PFSK-1 (cell line): ENCODE measurements around the gene MTLN.

Source experiments
- FOXP2 ChIP-seq: optimal IDR thresholded peaks from 2 replicates; pipeline ENCODE3; 2011; ENCODE audit warnings: borderline replicate concordance, control low read depth, inconsistent platforms; ENCODE audit not compliant: insufficient read depth; ENCODE audit errors: extremely low read length, extremely low read depth
- POLR2AphosphoS5 ChIP-seq: IDR thresholded peaks from 2 replicates; pipeline ENCODE4 v1.6.1; 2012; ENCODE audit warnings: low read depth, mild to moderate bottlenecking, control low read depth, low read length, moderate library complexity
- SIN3A ChIP-seq: IDR thresholded peaks from 2 replicates; pipeline ENCODE4 v1.6.1; 2012; ENCODE audit warnings: mild to moderate bottlenecking, low read length, moderate library complexity, borderline replicate concordance; ENCODE audit not compliant: insufficient read depth
- TAF1 ChIP-seq: IDR thresholded peaks from 2 replicates; pipeline ENCODE4 v1.6.1; 2012; ENCODE audit warnings: low read length, control low read depth, borderline replicate concordance; ENCODE audit not compliant: insufficient read depth
- TF ChIP-seq, protein P1 (sequence below), 2 experiments: IDR thresholded peaks; 2 replicates each; pipeline versions ENCODE4 v1.6.1 to v1.8.0; 2011 to 2012; ENCODE audit warnings: low read depth in 2 of 2, low read length in 2 of 2, control low read depth in 1 of 2, inconsistent platforms in 1 of 2, mild to moderate bottlenecking in 1 of 2, moderate library complexity in 1 of 2; ENCODE audit not compliant: insufficient read depth in 1 of 2

MTLN gene

DNA sequence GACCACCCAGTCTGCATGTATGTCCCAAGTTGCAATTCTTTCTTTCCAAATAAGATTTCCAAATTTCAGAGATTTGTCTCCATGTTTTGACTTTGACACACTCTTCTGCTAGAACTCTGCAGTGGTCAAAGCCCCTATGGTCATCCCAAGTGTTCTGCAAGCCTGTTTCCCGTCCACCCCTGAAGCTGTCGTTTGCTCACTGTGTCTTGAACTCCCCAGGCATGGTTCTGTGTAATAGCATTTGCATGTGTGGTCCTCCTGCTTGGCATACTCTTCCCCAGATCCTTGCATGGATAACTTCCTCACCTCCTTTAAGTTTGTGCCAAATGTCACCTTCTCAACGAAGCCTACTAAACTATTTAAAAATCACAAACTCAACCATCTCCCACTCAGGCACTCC is 3.9 kb upstream of the MTLN start:
- no peak for TF ChIP-seq SIN3A
- no peak for TF ChIP-seq TAF1
- no peak for TF ChIP-seq POLR2AphosphoS5
- TF ChIP-seq, protein P1, sequence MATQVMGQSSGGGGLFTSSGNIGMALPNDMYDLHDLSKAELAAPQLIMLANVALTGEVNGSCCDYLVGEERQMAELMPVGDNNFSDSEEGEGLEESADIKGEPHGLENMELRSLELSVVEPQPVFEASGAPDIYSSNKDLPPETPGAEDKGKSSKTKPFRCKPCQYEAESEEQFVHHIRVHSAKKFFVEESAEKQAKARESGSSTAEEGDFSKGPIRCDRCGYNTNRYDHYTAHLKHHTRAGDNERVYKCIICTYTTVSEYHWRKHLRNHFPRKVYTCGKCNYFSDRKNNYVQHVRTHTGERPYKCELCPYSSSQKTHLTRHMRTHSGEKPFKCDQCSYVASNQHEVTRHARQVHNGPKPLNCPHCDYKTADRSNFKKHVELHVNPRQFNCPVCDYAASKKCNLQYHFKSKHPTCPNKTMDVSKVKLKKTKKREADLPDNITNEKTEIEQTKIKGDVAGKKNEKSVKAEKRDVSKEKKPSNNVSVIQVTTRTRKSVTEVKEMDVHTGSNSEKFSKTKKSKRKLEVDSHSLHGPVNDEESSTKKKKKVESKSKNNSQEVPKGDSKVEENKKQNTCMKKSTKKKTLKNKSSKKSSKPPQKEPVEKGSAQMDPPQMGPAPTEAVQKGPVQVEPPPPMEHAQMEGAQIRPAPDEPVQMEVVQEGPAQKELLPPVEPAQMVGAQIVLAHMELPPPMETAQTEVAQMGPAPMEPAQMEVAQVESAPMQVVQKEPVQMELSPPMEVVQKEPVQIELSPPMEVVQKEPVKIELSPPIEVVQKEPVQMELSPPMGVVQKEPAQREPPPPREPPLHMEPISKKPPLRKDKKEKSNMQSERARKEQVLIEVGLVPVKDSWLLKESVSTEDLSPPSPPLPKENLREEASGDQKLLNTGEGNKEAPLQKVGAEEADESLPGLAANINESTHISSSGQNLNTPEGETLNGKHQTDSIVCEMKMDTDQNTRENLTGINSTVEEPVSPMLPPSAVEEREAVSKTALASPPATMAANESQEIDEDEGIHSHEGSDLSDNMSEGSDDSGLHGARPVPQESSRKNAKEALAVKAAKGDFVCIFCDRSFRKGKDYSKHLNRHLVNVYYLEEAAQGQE (IDR thresholded peaks at IDR 0.05; ENCODE audit: insufficient read depth in 1 of 2, low read depth in 2 of 2, low read length in 2 of 2) = no peak
- TF ChIP-seq FOXP2 = no peak

GRCh38 chr2:110215566-110216158 is 3.3 kb upstream of the MTLN start:
- TF ChIP-seq FOXP2 (no peak), POLR2AphosphoS5 (no peak), SIN3A (no peak), TAF1 (no peak)
- TF ChIP-seq, protein P1 (IDR thresholded peaks at IDR 0.05; ENCODE audit: insufficient read depth in 1 of 2, low read depth in 2 of 2, low read length in 2 of 2) = no peak

DNA sequence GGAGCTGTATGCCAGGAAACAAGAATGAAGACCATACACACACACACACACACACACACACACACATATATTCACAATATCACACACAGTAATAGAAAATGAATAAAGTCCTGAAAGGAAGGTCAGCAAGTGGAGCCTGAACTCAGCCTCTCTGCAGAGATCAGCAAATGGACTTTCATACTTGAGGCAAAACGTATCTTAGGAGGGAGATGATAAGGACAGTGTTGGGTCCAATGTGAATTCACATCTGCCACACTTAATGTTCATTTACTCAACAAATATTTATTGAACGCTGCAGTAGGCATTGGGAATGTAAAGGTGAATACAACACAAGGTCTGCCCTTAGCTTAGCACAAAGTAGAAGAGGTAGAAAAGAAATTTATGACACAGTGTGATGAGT is 2.7 kb upstream of the MTLN start:
- TF ChIP-seq, protein P1 (IDR thresholded peaks at IDR 0.05; ENCODE audit: insufficient read depth in 1 of 2, low read depth in 2 of 2, low read length in 2 of 2) = no peak
- no peak for TF ChIP-seq POLR2AphosphoS5
- TF ChIP-seq SIN3A = no peak
- TF ChIP-seq TAF1 = no peak
- TF ChIP-seq FOXP2 = no peak

DNA sequence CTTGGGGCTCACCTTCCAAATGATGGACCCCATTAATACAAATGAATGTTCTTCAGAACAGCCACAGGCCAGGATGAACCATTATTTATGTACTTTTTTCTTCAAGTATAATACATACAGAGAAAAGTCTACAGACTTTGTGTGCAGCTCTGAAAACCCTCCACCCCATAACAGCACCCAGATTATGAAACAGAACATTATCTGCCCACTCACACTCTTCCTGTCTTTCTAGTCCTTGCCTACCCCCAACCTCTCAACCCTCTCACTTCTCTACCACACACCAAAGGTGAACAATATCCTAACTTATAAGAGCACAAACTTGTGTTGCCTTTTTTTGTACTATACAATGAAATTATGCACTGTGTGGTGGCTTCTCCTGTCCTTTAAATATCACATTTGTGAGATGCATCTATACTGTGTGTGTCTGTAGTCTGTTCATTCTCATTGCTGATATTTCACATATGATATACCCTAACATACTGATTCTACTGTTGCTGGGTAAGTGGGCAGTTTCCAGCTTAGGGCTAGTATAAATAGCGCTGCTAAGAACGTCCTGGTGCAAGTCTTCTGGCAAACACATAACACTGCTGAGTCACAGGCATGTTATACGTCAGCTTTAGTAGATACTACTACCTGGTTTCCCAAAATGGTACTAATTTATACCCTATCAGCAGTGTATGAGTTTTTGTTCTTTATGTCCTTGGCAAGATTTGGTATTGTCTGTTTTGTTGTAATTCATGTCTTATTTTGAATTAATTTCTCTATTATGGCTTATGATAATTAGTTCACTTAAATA is 6.5 kb downstream of the MTLN start:
- TF ChIP-seq TAF1 = no peak

- TF ChIP-seq FOXP2 (no peak), TAF1 (no peak), POLR2AphosphoS5 (peak; percentile 66), SIN3A (no peak)
- TF ChIP-seq, protein P1 (IDR thresholded peaks at IDR 0.05; ENCODE audit: insufficient read depth in 1 of 2, low read depth in 2 of 2, low read length in 2 of 2) = no peak
Observed at GRCh38 chr2:110204408-110205385, 7.7 kb downstream of the MTLN start, which contains the start of gene NPHP1. NPHP1 (minus strand) TSS chr2:110205013; CDS start chr2:110204968, 45 bp downstream.
